Skin epidermis (tissue), 12 donors: ENCODE data around the gene HMX1.

ENCODE experiments used
- H3K27ac ChIP-seq, 21 experiments: fragments of 200-600 bp; sonication (generic) in 11 of 21; one replicate each; pipeline ENCODE4 v1.5.0; 2020; ENCODE audit warnings: mild to moderate bottlenecking in 3 of 21, inconsistent platforms in 2 of 21, moderate library complexity in 2 of 21
- H3K4me3 ChIP-seq, 7 experiments: fragments of 200-600 bp; sonication (generic) in 2 of 7; one replicate each; pipeline ENCODE4 v1.5.0; 2020; ENCODE audit warnings: inconsistent platforms in 2 of 7, mild to moderate bottlenecking in 2 of 7, moderate library complexity in 1 of 7

The HMX1 gene

DNA sequence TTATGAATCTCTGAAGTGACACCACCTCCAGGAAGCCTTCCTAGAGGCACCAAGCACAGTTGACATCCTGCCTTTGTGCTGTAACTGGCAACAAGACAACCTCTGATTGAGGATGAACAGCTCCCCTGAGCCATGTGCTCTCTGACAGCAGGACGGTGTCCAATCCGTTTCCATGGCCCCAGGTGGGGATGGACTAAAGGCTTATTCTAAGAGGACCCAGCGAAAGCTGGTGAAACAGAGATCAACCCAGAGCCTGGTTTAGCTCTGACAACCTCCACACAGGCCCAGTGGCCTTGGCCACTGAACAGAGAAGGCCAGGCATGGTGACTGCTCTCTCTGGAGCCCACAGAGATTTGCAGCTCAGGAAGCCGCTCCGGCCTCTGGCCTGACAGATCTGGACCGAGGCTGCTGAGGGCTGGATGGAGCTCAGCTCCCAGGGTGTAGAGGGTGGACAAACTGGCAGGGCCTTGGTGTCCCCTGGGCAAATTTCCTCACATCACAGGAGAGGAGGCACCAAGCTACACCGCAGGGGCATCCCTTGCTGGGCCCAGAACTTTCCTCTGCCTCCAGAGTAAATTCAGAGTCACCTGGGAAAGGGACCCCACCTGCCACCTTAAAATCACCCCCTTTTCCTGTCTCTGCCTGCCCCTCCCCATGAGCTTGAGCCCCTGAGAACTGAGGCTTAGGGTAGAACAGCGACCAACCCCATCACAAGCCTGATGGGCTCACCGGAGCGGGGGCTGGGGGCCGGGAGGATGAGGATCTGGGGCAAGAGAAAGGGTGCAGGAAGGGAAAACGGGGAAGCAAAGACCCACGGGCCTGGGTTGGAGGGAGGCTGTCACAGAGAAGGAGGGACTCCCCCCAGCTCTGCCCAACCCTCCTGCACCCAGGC lies 40.2 kb downstream of the HMX1 start:
- H3K4me3 ChIP-seq: no peak overlapping the region
- H3K27ac ChIP-seq: no peak overlapping the region

DNA sequence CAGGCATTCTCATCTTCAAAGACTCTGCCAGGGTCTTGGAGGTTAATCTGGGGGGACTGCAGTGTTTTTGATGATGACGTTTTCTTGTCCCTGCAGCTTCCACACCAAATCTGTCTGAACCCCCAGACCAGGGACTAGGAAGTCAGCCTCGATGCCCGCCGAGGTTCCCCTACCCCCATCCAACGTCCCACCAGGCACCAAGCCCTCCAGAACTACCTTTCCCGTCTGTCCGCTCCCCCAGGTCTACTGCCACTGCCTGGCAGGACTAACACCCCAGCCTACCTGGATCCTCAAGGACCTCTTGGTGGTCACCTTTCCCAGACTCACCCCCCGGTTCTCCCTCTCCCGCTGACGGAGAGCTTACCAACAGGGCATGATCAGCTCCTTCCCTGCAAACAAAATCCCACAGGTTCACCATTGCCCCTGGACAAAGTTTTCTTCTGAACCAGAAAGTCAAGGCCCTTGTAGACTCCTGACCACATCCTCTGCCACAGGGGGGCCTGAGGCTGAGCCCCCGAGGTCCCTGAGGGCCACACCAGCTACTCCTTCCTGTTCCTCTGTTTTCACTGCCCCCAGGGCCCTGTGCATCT lies 40.9 kb downstream of the HMX1 start:
- Histone ChIP-seq H3K27ac (no peak overlapping the region), H3K4me3 (no peak overlapping the region)

DNA sequence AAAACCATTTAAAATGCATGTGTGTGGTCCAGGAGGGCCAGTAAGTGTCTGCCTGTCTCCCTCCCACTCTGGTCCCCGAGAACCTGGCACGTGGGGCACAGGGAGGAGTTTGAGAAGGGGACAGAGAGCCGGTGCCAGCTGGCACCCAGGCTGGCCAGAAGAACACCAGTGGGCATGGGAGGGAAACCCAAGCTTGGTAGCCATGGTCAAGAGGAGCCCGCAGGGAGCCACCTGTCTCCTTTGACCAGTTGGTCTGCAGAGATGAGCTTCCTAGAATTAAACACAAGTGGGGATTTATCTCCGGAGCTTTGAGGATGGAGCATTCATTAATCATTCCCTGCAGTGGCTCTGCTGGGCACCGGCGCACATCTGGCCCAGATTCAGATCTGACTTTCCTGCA lies 41.6 kb downstream of the HMX1 start:
- Histone ChIP-seq H3K27ac (no peak overlapping the region), H3K4me3 (no peak overlapping the region)

DNA sequence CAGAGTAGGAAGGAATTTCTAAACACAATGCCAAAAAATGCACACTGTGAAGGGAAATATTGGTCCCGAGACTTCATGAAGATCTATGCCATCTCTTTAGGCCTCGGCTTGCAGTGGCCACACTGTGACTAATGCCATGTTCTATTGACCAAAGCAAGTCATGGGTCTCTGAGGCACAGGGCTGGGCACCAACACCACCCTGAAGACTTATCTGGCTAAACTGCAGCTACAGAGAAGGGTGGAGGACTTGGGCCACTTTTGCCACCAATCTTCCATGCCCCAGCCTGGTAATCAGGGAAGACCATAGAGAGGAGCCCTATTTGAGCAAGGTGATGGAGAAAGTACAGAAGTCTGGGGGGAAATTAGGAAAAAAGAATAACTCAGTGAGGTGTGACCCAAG lies 42.1 kb downstream of the HMX1 start:
- H3K4me3 ChIP-seq: no peak overlapping the region
- H3K27ac ChIP-seq: no peak overlapping the region

DNA sequence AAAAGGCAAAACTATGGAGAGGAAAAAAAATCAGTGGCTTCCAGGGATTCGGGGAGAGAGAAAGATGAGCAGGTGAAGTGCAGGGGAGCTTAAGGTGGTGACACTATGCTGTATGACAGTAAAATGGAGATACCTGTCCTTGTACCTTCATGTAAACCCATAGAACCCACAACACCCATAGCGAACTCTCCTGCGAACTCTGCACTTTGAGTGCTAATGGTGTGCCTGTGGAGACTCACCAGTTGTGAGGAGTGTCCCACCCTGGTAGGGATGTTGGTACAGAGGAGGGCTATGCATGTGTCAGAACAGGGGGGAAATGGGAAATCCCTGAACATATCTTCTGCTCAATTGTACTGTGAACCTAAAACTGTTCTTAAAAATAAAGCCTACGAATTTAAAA lies 42.8 kb downstream of the HMX1 start:
- no peak overlapping the region for H3K4me3 ChIP-seq

DNA sequence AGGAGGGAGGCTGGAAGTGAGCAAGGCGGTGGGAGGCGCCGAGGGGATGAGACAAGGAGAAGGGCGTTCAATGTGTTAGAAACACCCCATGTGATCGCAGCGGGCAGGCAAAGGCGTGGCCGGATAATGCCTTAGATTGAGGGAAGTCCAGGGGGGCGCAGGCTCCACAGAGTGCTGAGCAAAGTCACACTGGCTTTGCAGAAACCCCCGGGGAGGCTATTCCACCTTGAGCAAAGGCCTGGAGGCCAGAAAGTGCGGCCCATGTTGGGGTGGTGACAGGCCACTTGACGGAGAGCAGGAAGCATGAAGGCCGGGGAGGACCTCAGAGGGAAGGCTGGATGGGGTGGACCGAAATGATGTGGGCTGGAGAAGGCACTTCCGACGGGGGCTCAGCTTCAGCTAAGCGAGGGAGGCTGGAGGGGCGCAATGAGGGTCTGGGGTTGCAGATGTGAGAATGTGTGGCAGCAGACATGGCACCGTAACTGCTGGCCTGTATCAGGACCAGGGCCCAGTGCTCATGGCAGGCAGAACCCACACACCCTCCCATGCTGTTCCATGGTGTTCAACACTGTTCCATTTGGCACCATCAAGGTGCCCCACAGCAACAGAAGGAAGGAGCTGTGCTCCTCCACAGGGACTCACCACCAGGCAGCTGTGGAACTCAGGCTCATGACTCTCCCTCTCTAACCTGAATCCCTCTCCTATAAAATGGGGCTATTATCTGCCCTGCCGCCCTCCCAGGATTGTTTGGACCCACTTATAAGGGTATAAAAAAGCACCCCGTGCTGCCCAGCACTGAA lies 50.3 kb downstream of the HMX1 start:
- no peak overlapping the region for H3K4me3 ChIP-seq
- H3K27ac ChIP-seq: no peak overlapping the region

More for the DNA sequence above, 42.8 kb downstream of the HMX1 start:
- no peak overlapping the region for H3K27ac ChIP-seq

DNA sequence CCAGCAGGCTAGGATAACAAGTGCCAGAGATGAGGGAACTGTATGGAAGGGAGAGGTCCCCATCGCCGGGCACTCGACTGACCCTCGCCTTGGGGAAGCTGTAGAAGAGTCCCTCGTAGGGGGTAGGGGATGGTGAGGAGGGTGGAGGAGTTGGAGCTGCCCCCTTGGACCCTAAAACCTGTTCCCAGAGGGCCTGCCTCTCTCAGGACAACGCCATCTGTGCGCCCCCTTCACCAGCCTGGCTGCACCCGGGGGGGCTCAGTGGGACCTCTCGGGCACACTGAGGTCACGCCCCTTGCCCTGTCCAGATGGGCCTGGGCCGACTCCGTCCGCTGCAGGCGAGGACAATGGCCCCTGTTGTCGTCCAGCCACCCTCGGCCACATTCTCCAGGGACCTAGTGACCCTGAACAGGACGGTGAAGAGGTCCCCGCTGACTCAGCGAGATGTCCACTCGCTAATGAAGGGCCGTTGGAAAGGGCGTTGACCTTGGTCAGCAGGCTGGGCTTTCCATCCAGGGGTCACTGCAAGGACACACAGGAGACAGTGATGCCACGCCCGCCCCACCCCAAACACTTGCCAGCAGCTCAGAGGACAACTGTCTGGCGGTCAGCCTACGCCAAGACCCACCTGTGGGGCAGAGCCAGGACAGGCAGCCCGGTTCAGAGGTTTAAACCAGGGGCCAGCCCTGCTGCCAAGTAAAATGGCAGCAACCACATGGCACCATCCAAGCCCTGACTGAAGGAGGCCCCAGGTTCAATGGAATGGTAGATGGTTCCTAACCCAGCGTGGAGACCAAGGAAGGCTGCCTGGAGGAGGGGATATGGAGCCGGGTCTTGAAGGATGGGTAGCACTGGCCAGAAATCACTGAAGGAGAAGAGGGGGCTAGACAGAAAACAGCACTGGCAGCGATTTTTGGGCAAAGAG lies 51.2 kb downstream of the HMX1 start:
- no peak overlapping the region for H3K27ac ChIP-seq
- H3K4me3 ChIP-seq: no peak overlapping the region

DNA sequence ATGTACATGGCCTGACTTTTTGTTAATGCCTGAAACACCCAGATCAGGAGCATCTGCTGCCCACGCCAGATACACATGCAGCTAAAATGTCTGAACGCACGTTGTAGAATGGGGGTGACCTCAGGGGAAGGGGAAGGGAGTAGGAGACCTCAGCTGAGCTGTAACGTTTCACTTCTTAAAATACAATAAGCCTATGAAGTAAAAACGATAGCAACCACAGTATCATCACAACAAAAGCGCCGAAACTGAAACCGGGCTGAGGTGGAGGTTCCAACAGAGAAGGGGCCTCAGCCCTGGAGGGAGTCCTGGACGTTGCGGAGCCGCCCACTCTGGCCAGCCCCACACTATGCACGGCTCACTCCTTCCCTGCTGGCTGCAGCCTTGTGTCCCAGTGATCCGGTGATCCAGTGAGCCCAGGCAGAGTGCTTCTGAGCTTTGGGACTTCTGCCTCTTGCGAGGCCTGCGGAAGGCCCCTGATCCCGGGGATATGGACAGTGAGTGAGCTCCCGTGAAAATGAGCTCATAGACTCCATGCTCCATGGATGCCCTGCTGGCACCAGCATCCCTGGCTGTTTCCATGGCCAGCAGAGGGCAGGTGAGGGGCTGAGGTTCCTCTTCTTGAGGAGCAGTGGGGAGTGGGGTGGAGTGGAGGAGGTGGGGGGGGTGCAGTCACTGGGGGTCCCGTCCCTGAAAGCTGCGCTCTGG lies 52.0 kb downstream of the HMX1 start:
- H3K27ac ChIP-seq: no peak overlapping the region
- H3K4me3 ChIP-seq: no peak overlapping the region

DNA sequence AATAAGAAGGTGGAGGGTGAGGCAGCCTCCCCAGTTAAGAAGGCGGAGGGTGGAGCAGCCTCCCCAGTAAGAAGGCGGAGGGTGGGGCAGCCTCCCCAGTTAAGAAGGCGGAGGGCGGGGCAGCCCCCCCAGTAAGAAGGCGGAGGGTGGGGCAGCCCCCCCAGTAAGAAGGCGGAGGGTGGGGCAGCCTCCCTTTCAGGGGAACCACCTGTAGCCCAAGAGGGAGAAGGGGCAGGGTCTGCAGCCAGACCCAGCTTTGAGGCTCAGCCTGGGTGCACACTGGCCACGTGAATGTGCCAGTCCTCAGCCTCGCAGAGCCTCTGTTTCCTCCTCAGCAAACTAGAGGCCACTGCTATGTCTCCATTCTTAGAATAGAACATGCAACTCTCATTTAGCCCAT lies 52.6 kb downstream of the HMX1 start:
- no peak overlapping the region for H3K27ac ChIP-seq

DNA sequence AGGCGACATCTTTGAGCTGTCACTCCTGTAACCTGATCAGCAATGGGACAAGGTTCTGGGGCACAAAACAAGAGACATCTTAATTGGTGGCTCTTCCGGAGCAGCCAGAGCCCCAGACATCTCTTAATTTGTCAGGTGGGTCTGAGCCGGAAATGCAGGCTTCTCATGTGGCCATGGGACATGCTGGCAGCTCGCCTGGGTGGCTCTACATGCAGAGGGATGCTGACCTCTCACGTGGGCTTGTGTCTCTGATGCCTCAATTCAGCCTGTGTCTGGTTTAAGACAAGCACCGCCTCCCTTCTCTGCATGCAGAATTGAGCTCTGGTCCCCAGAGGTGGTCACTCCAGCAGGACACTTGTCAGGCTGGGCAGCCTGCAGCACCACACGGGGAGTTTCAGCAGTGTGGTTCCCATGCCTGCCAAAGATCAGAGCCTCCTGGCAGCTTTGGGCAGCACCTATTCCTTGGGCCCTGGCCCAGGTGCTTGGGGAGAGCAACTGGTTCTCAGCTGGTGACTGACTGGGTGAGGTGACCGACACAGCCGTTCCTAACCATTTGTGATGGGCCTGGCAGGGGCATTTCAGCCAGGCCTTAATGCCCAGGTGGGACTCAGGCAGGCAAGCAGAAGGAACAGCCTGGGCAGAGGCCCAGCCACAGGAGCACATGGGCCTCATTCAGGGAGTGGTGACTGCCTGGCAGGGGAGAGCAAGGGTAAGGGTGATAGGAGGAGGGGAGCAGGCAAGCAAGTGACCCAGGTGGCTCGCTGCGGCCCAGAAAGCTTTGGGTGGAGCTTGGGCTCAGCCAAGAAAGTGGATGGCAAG lies 53.4 kb downstream of the HMX1 start:
- Histone ChIP-seq H3K4me3 (no peak overlapping the region), H3K27ac (no peak overlapping the region)

More for the DNA sequence above, 52.6 kb downstream of the HMX1 start:
- no peak overlapping the region for H3K4me3 ChIP-seq

DNA sequence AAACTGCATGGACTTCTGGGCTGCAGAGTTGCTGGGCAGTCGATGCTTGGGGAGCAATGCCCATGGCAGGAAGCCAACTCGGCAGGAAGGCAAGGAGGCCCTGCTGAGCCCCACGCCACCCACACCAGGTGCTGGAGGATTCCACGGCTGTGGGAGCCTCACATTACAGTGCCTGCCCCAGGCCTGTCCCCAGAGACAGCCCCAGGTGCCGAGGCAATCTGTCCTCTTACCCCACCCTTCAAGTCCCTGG lies 53.9 kb downstream of the HMX1 start:
- Histone ChIP-seq H3K27ac (no peak overlapping the region), H3K4me3 (no peak overlapping the region)

DNA sequence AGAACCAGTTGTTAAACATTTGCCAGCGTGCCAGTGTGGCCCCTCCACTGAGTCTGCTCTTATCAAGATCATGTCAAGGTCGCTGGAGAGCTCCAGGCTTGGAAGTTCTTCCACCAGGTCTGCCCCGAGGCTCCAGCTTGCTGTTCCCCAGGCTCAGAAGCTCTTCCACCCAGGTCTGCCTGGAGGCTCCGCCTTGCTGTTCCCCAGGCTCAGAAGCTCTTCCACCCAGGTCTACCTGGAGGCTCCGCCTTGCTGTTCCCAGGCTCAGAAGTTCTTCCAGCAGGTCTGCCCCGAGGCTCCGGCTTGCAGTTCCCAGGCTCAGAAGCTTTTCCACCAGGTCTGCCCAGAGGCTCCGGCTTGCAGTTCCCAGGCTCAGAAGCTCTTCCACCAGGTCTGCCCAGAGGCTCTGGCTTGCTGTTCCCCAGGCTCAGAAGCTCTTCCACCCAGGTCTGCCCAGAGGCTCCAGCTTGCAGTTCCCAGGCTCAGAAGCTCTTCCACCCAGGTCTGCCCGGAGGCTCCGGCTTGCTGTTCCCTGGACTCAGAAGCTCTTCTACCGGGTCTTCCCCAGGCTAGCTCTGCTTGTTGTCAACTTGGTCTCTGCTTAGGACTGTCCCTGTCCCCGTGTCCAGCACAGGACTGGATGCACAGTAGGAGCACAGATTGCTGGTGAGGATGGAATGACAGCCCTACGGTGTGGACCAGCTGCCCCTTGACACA lies 54.4 kb downstream of the HMX1 start:
- Histone ChIP-seq H3K27ac (no peak overlapping the region), H3K4me3 (no peak overlapping the region)
